Stomach (tissue), 4 donors: Measurements from ENCODE around the gene SLC13A2.

ENCODE experiments used
- EP300 ChIP-seq: sonication (generic); formaldehyde crosslinking; IDR thresholded peaks from one replicate; pipeline ENCODE4 v1.6.1; 2017; ENCODE audit warnings: antibody characterized with exemption
- POLR2A ChIP-seq, 4 donors: fragments of 450-650 bp; IDR thresholded peaks; one replicate each; pipeline ENCODE4 v1.6.1; 2016; ENCODE audit warnings: antibody characterized with exemption in 4 of 4, control low read depth in 2 of 4, mild to moderate bottlenecking in 1 of 4, moderate library complexity in 1 of 4
- POLR2AphosphoS5 ChIP-seq, 3 donors: sonication (generic); formaldehyde crosslinking; IDR thresholded peaks; one replicate each; pipeline ENCODE4 v1.6.1; 2016; ENCODE audit warnings: antibody characterized with exemption in 3 of 3
- TF ChIP-seq, protein P1 (sequence below), 7 experiments: fragments of 450-650 bp in 4 of 7; fragments of 200-600 bp in 3 of 7; sonication (generic) in 3 of 7; IDR thresholded peaks; one replicate each; pipeline ENCODE4 v1.5.1; 2016 to 2019; ENCODE audit warnings: antibody characterized with exemption in 7 of 7, control low read depth in 2 of 7, mild to moderate bottlenecking in 1 of 7

DNA sequence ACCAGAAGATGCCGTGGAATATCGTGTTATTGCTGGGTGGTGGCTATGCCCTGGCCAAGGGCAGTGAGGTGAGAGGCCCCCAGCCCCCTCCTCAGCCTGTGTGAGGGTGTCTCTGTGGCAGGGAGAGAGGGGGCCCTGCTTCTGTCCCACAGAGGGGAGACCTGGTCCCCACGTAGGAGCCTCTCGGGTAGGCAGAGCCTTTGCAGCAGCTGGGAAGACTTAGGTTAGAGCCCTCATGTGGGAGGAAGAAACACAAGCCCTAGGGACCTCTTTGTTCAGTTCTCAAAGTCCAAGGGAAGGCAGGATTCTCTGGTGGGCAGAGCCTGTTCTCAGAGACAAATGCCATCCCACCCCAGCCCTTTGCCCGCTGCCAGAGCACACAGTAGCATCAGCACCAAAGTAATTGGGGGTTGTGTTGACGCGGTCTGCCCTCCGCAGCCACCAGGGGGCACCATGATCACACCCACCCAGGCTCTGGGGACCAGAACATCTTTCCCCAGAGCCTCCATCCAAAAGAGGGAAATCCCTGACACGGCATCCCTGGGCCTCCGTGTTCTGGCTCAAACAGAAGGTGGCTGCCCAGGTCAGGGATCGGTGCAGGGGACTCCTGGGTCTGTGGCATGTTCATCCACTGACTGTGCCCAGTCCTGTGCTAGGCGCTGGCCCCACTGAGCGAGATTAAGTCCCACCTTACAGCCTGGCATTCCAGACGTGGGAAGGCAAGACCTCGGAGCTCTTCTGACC is 21.2 kb downstream of the SLC13A2 start:
- TF ChIP-seq POLR2A (IDR thresholded peaks at IDR 0.05) (no peak), EP300 (no peak), POLR2AphosphoS5 (IDR thresholded peaks at IDR 0.05) (no peak)
- TF ChIP-seq, protein P1, sequence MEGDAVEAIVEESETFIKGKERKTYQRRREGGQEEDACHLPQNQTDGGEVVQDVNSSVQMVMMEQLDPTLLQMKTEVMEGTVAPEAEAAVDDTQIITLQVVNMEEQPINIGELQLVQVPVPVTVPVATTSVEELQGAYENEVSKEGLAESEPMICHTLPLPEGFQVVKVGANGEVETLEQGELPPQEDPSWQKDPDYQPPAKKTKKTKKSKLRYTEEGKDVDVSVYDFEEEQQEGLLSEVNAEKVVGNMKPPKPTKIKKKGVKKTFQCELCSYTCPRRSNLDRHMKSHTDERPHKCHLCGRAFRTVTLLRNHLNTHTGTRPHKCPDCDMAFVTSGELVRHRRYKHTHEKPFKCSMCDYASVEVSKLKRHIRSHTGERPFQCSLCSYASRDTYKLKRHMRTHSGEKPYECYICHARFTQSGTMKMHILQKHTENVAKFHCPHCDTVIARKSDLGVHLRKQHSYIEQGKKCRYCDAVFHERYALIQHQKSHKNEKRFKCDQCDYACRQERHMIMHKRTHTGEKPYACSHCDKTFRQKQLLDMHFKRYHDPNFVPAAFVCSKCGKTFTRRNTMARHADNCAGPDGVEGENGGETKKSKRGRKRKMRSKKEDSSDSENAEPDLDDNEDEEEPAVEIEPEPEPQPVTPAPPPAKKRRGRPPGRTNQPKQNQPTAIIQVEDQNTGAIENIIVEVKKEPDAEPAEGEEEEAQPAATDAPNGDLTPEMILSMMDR (IDR thresholded peaks at IDR 0.05): peak in 5 of 7 experiments; percentile 76 to 94 (median 86)
